ENCODE results near the gene NPSR1. TPM values are rescaled to one million over a fixed set of nuclear protein-coding genes. Genes with fewer than 3 reads are reported as not detected.

The NPSR1 gene
- total RNA-seq, 1 experiment from 2014 or later: not detected

GRCh38 chr7:34734771-34735170, 76.8 kb downstream of the NPSR1 start:
- Histone ChIP-seq H3K18ac (ENCODE audit: insufficient read length, low read depth, low read length) (no peak overlapping the region), H3K79me2 (ENCODE audit: insufficient read depth, low read length) (no peaks in the 10 kb centered on the region), H2BK12ac (ENCODE audit: insufficient read length, low read depth, low read length) (no peak overlapping the region), H3K4ac (ENCODE audit: low read depth, low read length) (no peak overlapping the region), H4K5ac (ENCODE audit: insufficient read length, low read depth, low read length) (no peak overlapping the region), H2AK5ac (ENCODE audit: insufficient read length, low read length) (no peak overlapping the region), H2BK20ac (ENCODE audit: low read depth, low read length, poor library complexity, severe bottlenecking) (no peak overlapping the region), H4K20me1 (ENCODE audit: control insufficient read depth, insufficient read depth, insufficient read length) (no peaks in the 10 kb centered on the region), H3K56ac (ENCODE audit: insufficient read length, low read depth, low read length) (no peak overlapping the region), H3K14ac (ENCODE audit: insufficient read depth, low read length) (no peak overlapping the region), H3K23me2 (ENCODE audit: insufficient read length, low read depth, low read length, poor library complexity, severe bottlenecking) (no peaks in the 10 kb centered on the region), H2BK120ac (ENCODE audit: low read depth, low read length, poor library complexity, severe bottlenecking) (no peak overlapping the region), H2BK5ac (ENCODE audit: insufficient read length, low read length) (no peak overlapping the region), H4K91ac (ENCODE audit: insufficient read length, low read depth, low read length) (no peak overlapping the region), H3K27me3 (ENCODE audit: insufficient read depth, low read length) (no peaks in the 10 kb centered on the region), H2AFZ (ENCODE audit: low read length) (no peak overlapping the region), H3K9ac (ENCODE audit: extremely low read depth, insufficient read length, low read length) (no peak overlapping the region), H3K4me2 (ENCODE audit: insufficient read depth, insufficient read length, low read length) (no peak overlapping the region), H3T11ph (ENCODE audit: low read length) (no peak overlapping the region), H3K9me3 (ENCODE audit: control insufficient read depth, low read depth, low read length) (no peaks in the 10 kb centered on the region), H3K79me1 (ENCODE audit: insufficient read depth, low read depth, low read length, poor library complexity, severe bottlenecking) (no peaks in the 10 kb centered on the region), H4K8ac (replicated peaks; ENCODE audit: insufficient read length, low read depth, low read length) (no peak overlapping the region), H2BK15ac (ENCODE audit: low read depth, low read length) (no peak overlapping the region), H3K23ac (ENCODE audit: insufficient read length, low read depth, low read length) (no peak overlapping the region), H3K4me1 (ENCODE audit: insufficient read depth, low read length) (no peaks in the 10 kb centered on the region), H3K27ac (ENCODE audit: insufficient read length, low read depth, low read length) (no peak overlapping the region)
- Mint-ChIP-seq H3K27me3 (ENCODE audit: low read depth) (no peaks in the 10 kb centered on the region), H3K9me3 (no peaks in the 10 kb centered on the region), H3K36me3 (ENCODE audit: insufficient read depth in 1 of 3, low read depth in 3 of 3) (no peaks in the 10 kb centered on the region), H3K4me1 (no peaks in the 10 kb centered on the region), H3K4me3 (no peak overlapping the region), H3K27ac (no peak overlapping the region)
- DNase-seq: no peak
- TF ChIP-seq CTCF (conservative IDR thresholded peaks at IDR 0.05): no peak
- WGBS (ENCODE audit: extremely low coverage, insufficient read length, low lambda C conversion rate): no CpG with 5 or more reads among the region's 1 CpG
